SK-N-DZ (cell line): ENCODE data around the gene RNF217.
A peak's percentile ranks its signal among the peaks of the same experiment; 100 is the strongest.

Experiments used
- DNase-seq: peaks from one replicate; pipeline ENCODE4 v3.0.0-alpha.2; 2015; ENCODE audit warnings: low spot score

The RNF217 gene

GRCh38 chr6:125095580-125096301, 133.5 kb downstream of the RNF217 start:
- no peak for DNase-seq

- DNase-seq: no peak
These were observed 134.9 kb downstream of the RNF217 start for GRCh38 chr6:125097186-125097585.

GRCh38 chr6:125098253-125098652, 136.0 kb downstream of the RNF217 start:
- DNase-seq: no peak

GRCh38 chr6:125099211-125100073, 137.2 kb downstream of the RNF217 start:
- peak; percentile 79 for DNase-seq

- DNase-seq: no peak
These were observed 137.9 kb downstream of the RNF217 start for GRCh38 chr6:125100074-125100652.

GRCh38 chr6:125101128-125101527, 138.9 kb downstream of the RNF217 start:
- no peak for DNase-seq

- no peak for DNase-seq
These were observed 139.4 kb downstream of the RNF217 start for GRCh38 chr6:125101631-125102030.

GRCh38 chr6:125102411-125102810, 140.2 kb downstream of the RNF217 start:
- DNase-seq: no peak

GRCh38 chr6:125102891-125103290, 140.7 kb downstream of the RNF217 start:
- no peak for DNase-seq

GRCh38 chr6:125104425-125104824, 142.2 kb downstream of the RNF217 start:
- DNase-seq: no peak

- DNase-seq: no peak
These were observed 144.8 kb downstream of the RNF217 start for GRCh38 chr6:125107048-125107447.

- DNase-seq: no peak
These were observed 145.7 kb downstream of the RNF217 start for GRCh38 chr6:125107896-125108295.

GRCh38 chr6:125110056-125110455, 147.8 kb downstream of the RNF217 start:
- no peak for DNase-seq

- DNase-seq: no peak
These were observed 149.2 kb downstream of the RNF217 start for GRCh38 chr6:125111219-125111983.

- no peak for DNase-seq
These were observed 150.7 kb downstream of the RNF217 start for GRCh38 chr6:125112934-125113333.

- peak; percentile 31 for DNase-seq
These were observed 152.1 kb downstream of the RNF217 start for GRCh38 chr6:125114248-125114858.

- DNase-seq: no peak
These were observed 153.9 kb downstream of the RNF217 start for GRCh38 chr6:125116170-125116569.

- DNase-seq: no peak
These were observed 154.5 kb downstream of the RNF217 start for GRCh38 chr6:125116710-125117109.

- DNase-seq: no peak
These were observed 155.6 kb downstream of the RNF217 start for GRCh38 chr6:125117818-125118217.

GRCh38 chr6:125120054-125120590, 157.9 kb downstream of the RNF217 start:
- no peak for DNase-seq

- DNase-seq: no peak
These were observed 159.7 kb downstream of the RNF217 start for GRCh38 chr6:125121894-125122293.
